HCT116 (cell line): ENCODE measurements around the gene KLK13. TPM values are rescaled to one million over a fixed set of nuclear protein-coding genes. Genes with fewer than 3 reads are reported as not detected.
A peak's percentile ranks its signal among the peaks of the same experiment; 100 is the strongest.

Experiments used
- ATAC-seq: fragments of 200-7000 bp; cut with Tn5 transposase; 2 replicates; pipeline ENCODE4 v1.9.1; 2020; ENCODE audit warnings: mild to moderate bottlenecking, moderate library complexity
- BruUV-seq: library from RNA; stranded (reverse); fragments of 400-500 nt; replicated peaks from 2 replicates; lab custom pipeline; 2021; lab: Mats Ljungman, UMichigan
- CTCF ChIA-PET: fragments of 300-600 bp; sonication (Branson Sonifier 250); formaldehyde crosslinking; loops from one replicate; lab custom pipeline; 2021; ENCODE audit warnings: antibody characterized with exemption; lab: Charles Lee
- POLR2A ChIA-PET: fragments of 300-600, 350-600 bp; sonication (Branson Sonifier 250); formaldehyde crosslinking; loops from one replicate; lab custom pipeline; 2021; ENCODE audit warnings: antibody characterized with exemption; lab: Charles Lee
- RAD21 ChIA-PET, 2 experiments: fragments of 300-600 bp; sonication (Branson Sonifier 250); formaldehyde crosslinking; loops; one replicate each; lab custom pipeline; 2023; ENCODE audit warnings: low total read pairs in 2 of 2; ENCODE audit not compliant: uncharacterized antibody in 2 of 2, unreplicated experiment in 2 of 2, low non-redundant PET in 1 of 2; lab: Charles Lee
- DNase-seq: peaks from one replicate; pipeline ENCODE4 v3.0.0-alpha.2; 2010; ENCODE audit warnings: low read depth, low spot score
- H2AFZ ChIP-seq: fragments of 200-600 bp; shearing (Covaris generic), sonication (generic); 2 replicates; pipeline ENCODE4 v1.6.1; 2017; ENCODE audit warnings: low read depth, mixed run types, mixed read lengths, antibody characterized with exemption, low read length; ENCODE audit not compliant: poor library complexity, severe bottlenecking
- H3K27ac ChIP-seq: 2 replicates; pipeline ENCODE4 v1.5.1; 2012; ENCODE audit warnings: low read depth, low read length
- H3K27me3 ChIP-seq: fragments of 200-600 bp; sonication (generic); 2 replicates; pipeline ENCODE4 v1.6.1; 2016; ENCODE audit warnings: mixed run types, low read length, mixed read lengths; ENCODE audit not compliant: insufficient read depth
- H3K36me3 ChIP-seq, 2 experiments: fragments of 200-500 bp in 1 of 2; fragments of 200-600 bp in 1 of 2; sonication (Bioruptor generic) in 1 of 2; sonication (generic) in 1 of 2; 2 replicates each; pipeline versions ENCODE4 v1.5.1 to v1.6.1; 2014 to 2016; ENCODE audit warnings: low read length in 2 of 2, inconsistent platforms in 1 of 2, mixed read lengths in 1 of 2, mixed run types in 1 of 2; ENCODE audit not compliant: insufficient read depth in 2 of 2, control insufficient read depth in 1 of 2
- H3K4me1 ChIP-seq, 2 experiments: fragments of 200-600 bp in 1 of 2; sonication (generic) in 1 of 2; 2 replicates each; pipeline versions ENCODE4 v1.5.1 to v1.6.1; 2012 to 2017; ENCODE audit warnings: low read length in 2 of 2, inconsistent platforms in 1 of 2, mild to moderate bottlenecking in 1 of 2, mixed read lengths in 1 of 2, mixed run types in 1 of 2, moderate library complexity in 1 of 2; ENCODE audit not compliant: insufficient read depth in 2 of 2, control insufficient read depth in 1 of 2
- H3K4me2 ChIP-seq: fragments of 200-600 bp; sonication (generic); 2 replicates; pipeline ENCODE4 v1.6.1; 2017; ENCODE audit warnings: mixed run types, low read length, mixed read lengths
- H3K4me3 ChIP-seq, 2 experiments: fragments of 200-600 bp in 1 of 2; sonication (generic) in 1 of 2; replicated peaks in 1 of 2; 2 replicates each; pipeline ENCODE4 v1.5.1; 2011 to 2016; ENCODE audit warnings: low read length in 2 of 2, control low read depth in 1 of 2, low read depth in 1 of 2, mild to moderate bottlenecking in 1 of 2, mixed read lengths in 1 of 2, mixed run types in 1 of 2
- H3K79me2 ChIP-seq: fragments of 200-600 bp; sonication (generic); 2 replicates; pipeline ENCODE4 v1.6.1; 2017; ENCODE audit warnings: mild to moderate bottlenecking, mixed run types, low read length, moderate library complexity, mixed read lengths; ENCODE audit not compliant: insufficient read depth
- H3K9ac ChIP-seq: fragments of 200-600 bp; sonication (generic); 2 replicates; pipeline ENCODE4 v1.6.1; 2016; ENCODE audit warnings: low read length, mixed read lengths
- H3K9me2 ChIP-seq: fragments of 200-600 bp; sonication (generic), shearing (Covaris generic); 2 replicates; pipeline ENCODE4 v1.6.1; 2017; ENCODE audit warnings: mixed run types, mild to moderate bottlenecking, moderate library complexity; ENCODE audit not compliant: insufficient read depth
- H3K9me3 ChIP-seq, 2 experiments: fragments of 200-500 bp in 1 of 2; fragments of 200-600 bp in 1 of 2; sonication (Bioruptor generic) in 1 of 2; sonication (generic) in 1 of 2; 2 replicates each; pipeline ENCODE4 v1.6.1; 2014 to 2017; ENCODE audit warnings: low read length in 2 of 2, mixed read lengths in 2 of 2, inconsistent platforms in 1 of 2, low read depth in 1 of 2, mild to moderate bottlenecking in 1 of 2, mixed run types in 1 of 2, moderate library complexity in 1 of 2; ENCODE audit not compliant: control insufficient read depth in 1 of 2, insufficient read depth in 1 of 2
- H4K20me1 ChIP-seq: fragments of 200-600 bp; sonication (generic), shearing (Covaris generic); 2 replicates; pipeline ENCODE4 v1.6.1; 2017; ENCODE audit warnings: mixed run types, mild to moderate bottlenecking, moderate library complexity; ENCODE audit not compliant: insufficient read depth
- EZH2phosphoT487 ChIP-seq: fragments of 200-600 bp; IDR thresholded peaks from 2 replicates; pipeline ENCODE4 v1.6.1; 2018; ENCODE audit warnings: antibody characterized with exemption, borderline replicate concordance
- FOSL1 ChIP-seq: IDR thresholded peaks from 2 replicates; pipeline ENCODE4 v1.6.1; 2012; ENCODE audit warnings: low read depth
- POLR2AphosphoS5 ChIP-seq: IDR thresholded peaks from 2 replicates; pipeline ENCODE4 v1.6.1; 2011; ENCODE audit warnings: mild to moderate bottlenecking, low read depth, low read length, moderate library complexity
- SIN3A ChIP-seq: IDR thresholded peaks from 2 replicates; pipeline ENCODE4 v1.6.1; 2012; ENCODE audit warnings: low read depth
- YY1 ChIP-seq: IDR thresholded peaks from 2 replicates; pipeline ENCODE4 v1.6.1; 2011; ENCODE audit warnings: low read length, low read depth, moderate library complexity, mild to moderate bottlenecking; ENCODE audit not compliant: insufficient replicate concordance; ENCODE audit errors: extremely low read depth
- ZFX ChIP-seq: fragments of 450-650 bp; IDR thresholded peaks from 2 replicates; pipeline ENCODE4 v1.6.1; 2017
- intact Hi-C: fragments of 100-400 bp; cut with micrococcal nuclease; formaldehyde crosslinking; loops from 2 replicates; pipeline ENCODE4 v1.10.0; 2022
- total RNA-seq: library from RNA; stranded (reverse); gene quantifications from one replicate; pipeline ENCODE4 v1.2.1, GENCODE V29; 2021; ENCODE audit not compliant: unreplicated experiment
- TF ChIP-seq, protein P1 (sequence below): IDR thresholded peaks from 2 replicates; pipeline ENCODE4 v1.6.1; 2012; ENCODE audit warnings: low read depth
- TF ChIP-seq, protein P2 (sequence below), 3 experiments: fragments of 200-600 bp in 1 of 3; sonication (generic) in 1 of 3; IDR thresholded peaks in 2 of 3; conservative IDR thresholded peaks in 1 of 3; 2 replicates each; pipeline ENCODE4 v1.5.1; 2012 to 2017; ENCODE audit warnings: low read depth in 2 of 3, low read length in 2 of 3, antibody characterized with exemption in 1 of 3, borderline replicate concordance in 1 of 3, control low read depth in 1 of 3, mild to moderate bottlenecking in 1 of 3, mixed read lengths in 1 of 3, mixed run types in 1 of 3, moderate library complexity in 1 of 3; ENCODE audit not compliant: insufficient read depth in 1 of 3

Gene KLK13
- total RNA-seq, 1 experiment from 2014 or later = 3.2 TPM

DNA sequence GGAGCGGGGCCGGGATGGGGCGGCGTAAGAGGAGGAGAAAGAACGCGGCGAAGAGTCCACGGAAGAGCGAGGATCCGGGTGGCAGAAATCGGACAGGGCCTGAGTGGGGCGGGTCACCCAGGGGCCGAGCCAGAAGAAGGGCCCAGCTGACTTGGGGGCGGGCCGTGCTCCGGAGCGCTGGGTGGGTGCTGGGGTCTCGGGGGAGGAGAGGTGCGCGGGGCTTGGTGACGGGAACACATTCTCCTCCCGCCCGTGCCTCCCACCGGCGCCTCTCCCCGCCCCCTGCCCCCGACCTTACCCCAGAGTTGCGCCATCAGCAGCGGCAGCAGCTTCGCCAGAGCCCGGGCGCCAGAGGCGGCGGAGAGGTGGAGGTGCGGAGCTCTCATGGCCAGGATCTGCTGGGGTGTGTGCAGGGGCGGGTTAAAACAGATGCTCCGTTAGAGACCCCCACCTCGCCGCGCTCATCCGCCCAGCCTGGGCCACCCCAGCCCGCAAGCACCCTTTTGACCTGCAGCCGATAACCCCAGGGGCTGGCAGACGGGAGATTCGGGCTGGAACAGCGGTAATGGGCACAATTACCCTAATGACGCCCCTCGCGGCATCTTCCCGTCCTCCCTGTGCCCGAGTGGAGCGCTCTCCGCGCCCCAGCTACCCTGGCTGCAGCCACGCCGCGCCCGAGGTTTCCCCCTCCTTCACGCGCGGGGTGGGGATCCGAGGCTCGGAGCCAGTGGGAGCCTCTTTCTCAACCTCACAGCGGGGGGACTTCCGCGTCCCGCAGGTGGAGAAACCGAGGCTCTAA is 45.9 kb downstream of the KLK13 start:
- intact Hi-C loops = no loop called here
- POLR2A ChIA-PET = interaction anchor here (0.8 to 5.4 kb wide), 9 partner anchors 9 to 638 kb away, joined by 3 to 49 read pairs (median 5); partner anchors contain the start of genes KLK6 and KLK8
- H3K36me3 ChIP-seq = no peaks in the 10 kb centered on the region
- ATAC-seq (peak; percentile 49), DNase-seq (no peak)
- peak overlapping the region; percentile 60 to 73 for H3K4me3 ChIP-seq
- no peaks in the 10 kb centered on the region for H3K79me2 ChIP-seq
- H4K20me1 ChIP-seq = no peaks in the 10 kb centered on the region
- CTCF ChIA-PET = interaction anchor here (0.8 to 7.3 kb wide), 6 partner anchors 9 to 113 kb away, joined by 3 to 140 read pairs (median 34); partner anchors contain the start of gene KLK8
- peak overlapping the region; percentile 79 for H3K27ac ChIP-seq
- peak overlapping the region; percentile 74 for H3K9ac ChIP-seq
- TSS peak; percentile 54 for BruUV-seq
- H3K9me2 ChIP-seq = no peaks in the 10 kb centered on the region
- H3K9me3 ChIP-seq = no peaks in the 10 kb centered on the region
- no peak overlapping the region for H2AFZ ChIP-seq
- peak overlapping the region; percentile 80 for H3K4me2 ChIP-seq
- RAD21 ChIA-PET = interaction anchor here (0.6 to 1.5 kb wide), 5 partner anchors 50 to 354 kb away, joined by 3 to 14 read pairs (median 4); no protein-coding TSS in a partner anchor
- H3K4me1 ChIP-seq = peaks cover 18 to 55% of the 10 kb centered on the region in 2 experiments
- no peak for TF ChIP-seq EZH2phosphoT487
- no peak for TF ChIP-seq SIN3A
- peak; percentile 14 for TF ChIP-seq YY1
- TF ChIP-seq ZFX = 0 out of 2 replicates have a peak, but pooled peaks have one; percentile 30
- TF ChIP-seq FOSL1 = no peak
- TF ChIP-seq, protein P1, sequence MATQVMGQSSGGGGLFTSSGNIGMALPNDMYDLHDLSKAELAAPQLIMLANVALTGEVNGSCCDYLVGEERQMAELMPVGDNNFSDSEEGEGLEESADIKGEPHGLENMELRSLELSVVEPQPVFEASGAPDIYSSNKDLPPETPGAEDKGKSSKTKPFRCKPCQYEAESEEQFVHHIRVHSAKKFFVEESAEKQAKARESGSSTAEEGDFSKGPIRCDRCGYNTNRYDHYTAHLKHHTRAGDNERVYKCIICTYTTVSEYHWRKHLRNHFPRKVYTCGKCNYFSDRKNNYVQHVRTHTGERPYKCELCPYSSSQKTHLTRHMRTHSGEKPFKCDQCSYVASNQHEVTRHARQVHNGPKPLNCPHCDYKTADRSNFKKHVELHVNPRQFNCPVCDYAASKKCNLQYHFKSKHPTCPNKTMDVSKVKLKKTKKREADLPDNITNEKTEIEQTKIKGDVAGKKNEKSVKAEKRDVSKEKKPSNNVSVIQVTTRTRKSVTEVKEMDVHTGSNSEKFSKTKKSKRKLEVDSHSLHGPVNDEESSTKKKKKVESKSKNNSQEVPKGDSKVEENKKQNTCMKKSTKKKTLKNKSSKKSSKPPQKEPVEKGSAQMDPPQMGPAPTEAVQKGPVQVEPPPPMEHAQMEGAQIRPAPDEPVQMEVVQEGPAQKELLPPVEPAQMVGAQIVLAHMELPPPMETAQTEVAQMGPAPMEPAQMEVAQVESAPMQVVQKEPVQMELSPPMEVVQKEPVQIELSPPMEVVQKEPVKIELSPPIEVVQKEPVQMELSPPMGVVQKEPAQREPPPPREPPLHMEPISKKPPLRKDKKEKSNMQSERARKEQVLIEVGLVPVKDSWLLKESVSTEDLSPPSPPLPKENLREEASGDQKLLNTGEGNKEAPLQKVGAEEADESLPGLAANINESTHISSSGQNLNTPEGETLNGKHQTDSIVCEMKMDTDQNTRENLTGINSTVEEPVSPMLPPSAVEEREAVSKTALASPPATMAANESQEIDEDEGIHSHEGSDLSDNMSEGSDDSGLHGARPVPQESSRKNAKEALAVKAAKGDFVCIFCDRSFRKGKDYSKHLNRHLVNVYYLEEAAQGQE = no peak
- TF ChIP-seq POLR2AphosphoS5 = peak; percentile 86
- TF ChIP-seq, protein P2, sequence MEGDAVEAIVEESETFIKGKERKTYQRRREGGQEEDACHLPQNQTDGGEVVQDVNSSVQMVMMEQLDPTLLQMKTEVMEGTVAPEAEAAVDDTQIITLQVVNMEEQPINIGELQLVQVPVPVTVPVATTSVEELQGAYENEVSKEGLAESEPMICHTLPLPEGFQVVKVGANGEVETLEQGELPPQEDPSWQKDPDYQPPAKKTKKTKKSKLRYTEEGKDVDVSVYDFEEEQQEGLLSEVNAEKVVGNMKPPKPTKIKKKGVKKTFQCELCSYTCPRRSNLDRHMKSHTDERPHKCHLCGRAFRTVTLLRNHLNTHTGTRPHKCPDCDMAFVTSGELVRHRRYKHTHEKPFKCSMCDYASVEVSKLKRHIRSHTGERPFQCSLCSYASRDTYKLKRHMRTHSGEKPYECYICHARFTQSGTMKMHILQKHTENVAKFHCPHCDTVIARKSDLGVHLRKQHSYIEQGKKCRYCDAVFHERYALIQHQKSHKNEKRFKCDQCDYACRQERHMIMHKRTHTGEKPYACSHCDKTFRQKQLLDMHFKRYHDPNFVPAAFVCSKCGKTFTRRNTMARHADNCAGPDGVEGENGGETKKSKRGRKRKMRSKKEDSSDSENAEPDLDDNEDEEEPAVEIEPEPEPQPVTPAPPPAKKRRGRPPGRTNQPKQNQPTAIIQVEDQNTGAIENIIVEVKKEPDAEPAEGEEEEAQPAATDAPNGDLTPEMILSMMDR (IDR thresholded peaks at IDR 0.05 in 2 of 3, conservative IDR thresholded peaks at IDR 0.05 in 1 of 3; ENCODE audit: borderline replicate concordance in 1 of 3, insufficient read depth in 1 of 3, low read depth in 2 of 3, low read length in 2 of 3) = no peak
- no peaks in the 10 kb centered on the region for H3K27me3 ChIP-seq
